GM12878 (cell line): ENCODE data around the gene ZNG1F. TPM values are rescaled to one million over a fixed set of nuclear protein-coding genes. Genes with fewer than 3 reads are reported as not detected.
"Not testable (repeated sequence)": the region's sequence is repeated elsewhere in the genome, so short reads cannot be mapped to it uniquely, and the experiment has no call there.

Experiments
- ATAC-seq: fragments of 200-7000 bp; cut with Tn5 transposase; 3 replicates; pipeline ENCODE4 v1.9.1; 2020; ENCODE audit warnings: mild to moderate bottlenecking, moderate library complexity
- BruUV-seq: library from RNA; stranded (reverse); fragments of 400-500 nt; replicated peaks from 2 replicates; lab custom pipeline; 2021; lab: Mats Ljungman, UMichigan
- CTCF ChIA-PET: fragments of 300-600 bp; sonication (Branson Sonifier 250); formaldehyde crosslinking; extraction: SDS; loops from one replicate; lab custom pipeline; 2021; ENCODE audit warnings: inconsistent platforms; lab: Yijun Ruan, JAX
- POLR2A ChIA-PET: fragments of 350-600 bp; formaldehyde crosslinking; extraction: SDS; loops from one replicate; lab custom pipeline; 2021; ENCODE audit warnings: inconsistent platforms; lab: Charles Lee
- RAD21 ChIA-PET: fragments of 300-600 bp; sonication (Branson Sonifier 250); formaldehyde crosslinking; loops from one replicate; lab custom pipeline; 2023; ENCODE audit warnings: antibody characterized with exemption; ENCODE audit not compliant: unreplicated experiment; lab: Charles Lee
- SMC1A ChIA-PET: fragments of 300-600 bp; sonication (Branson Sonifier 250); formaldehyde crosslinking; loops from one replicate; lab custom pipeline; 2023; ENCODE audit not compliant: unreplicated experiment, uncharacterized antibody; lab: Charles Lee
- DNase-seq: peaks from one replicate; pipeline ENCODE4 v3.0.0-alpha.2; 2011; ENCODE audit warnings: low read depth, low spot score
- FAIRE-seq: peaks from 3 replicates; lab custom pipeline; 2011; peaks lifted over from hg19 to GRCh38; lab: Jason Lieb, UNC
- H2AFZ ChIP-seq: 2 replicates; pipeline ENCODE4 v1.6.0; 2011; ENCODE audit warnings: low read depth, low read length, control low read depth; ENCODE audit not compliant: control insufficient read depth
- H3K27ac ChIP-seq: 2 replicates; pipeline ENCODE4 v1.5.1; 2011; ENCODE audit warnings: control low read depth; ENCODE audit not compliant: control insufficient read depth, insufficient read depth
- H3K27me3 ChIP-seq, 2 experiments: replicated peaks in 1 of 2; 2 replicates each; pipeline versions ENCODE4 v1.6.0 to v1.6.1; 2011; ENCODE audit warnings: low read length in 1 of 2; ENCODE audit not compliant: control insufficient read depth in 2 of 2, insufficient read depth in 2 of 2
- H3K36me3 ChIP-seq, 2 experiments: 2 replicates each; pipeline ENCODE4 v1.5.1; 2011; ENCODE audit warnings: low read length in 1 of 2; ENCODE audit not compliant: control insufficient read depth in 2 of 2, insufficient read depth in 2 of 2
- H3K4me1 ChIP-seq: 2 replicates; pipeline ENCODE4 v1.6.1; 2011; ENCODE audit warnings: mild to moderate bottlenecking, low read length, moderate library complexity, mixed read lengths; ENCODE audit not compliant: control insufficient read depth, insufficient read depth
- H3K4me2 ChIP-seq: 2 replicates; pipeline ENCODE4 v1.6.0; 2011; ENCODE audit warnings: control low read depth; ENCODE audit not compliant: control insufficient read depth, insufficient read depth
- H3K4me3 ChIP-seq: fragments of 200-600 bp; sonication (generic); 2 replicates; pipeline ENCODE4 v1.5.1; 2016
- H3K79me2 ChIP-seq: 2 replicates; pipeline ENCODE4 v1.6.0; 2011; ENCODE audit warnings: low read length; ENCODE audit not compliant: control insufficient read depth, insufficient read depth
- H3K9ac ChIP-seq: 2 replicates; pipeline ENCODE4 v1.8.0; 2011; ENCODE audit warnings: low read length, control low read depth, mixed read lengths; ENCODE audit not compliant: control insufficient read depth, insufficient read depth
- H3K9me3 ChIP-seq: replicated peaks from 3 replicates; pipeline ENCODE4 v1.5.1; 2011; ENCODE audit warnings: mild to moderate bottlenecking, low read length; ENCODE audit not compliant: control insufficient read depth, insufficient read depth
- H4K20me1 ChIP-seq: 2 replicates; pipeline ENCODE4 v1.6.0; 2011; ENCODE audit not compliant: control insufficient read depth, insufficient read depth
- WGBS: methylation state at CpG from one replicate; pipeline ENCODE4 v1.1.6; 2016; ENCODE audit warnings: low lambda C conversion rate; ENCODE audit not compliant: insufficient replicate concordance, insufficient coverage; ENCODE audit errors: missing lambda C conversion rate; 5-methylcytosine and 5-hydroxymethylcytosine counted together
- in situ Hi-C: fragments of 300-500 bp; cut with MboI; formaldehyde crosslinking; loops from 9 replicates; pipeline ENCODE4 v1.14.3; 2018; ENCODE audit warnings: mixed read lengths
- intact Hi-C: fragments of 100-400 bp; cut with micrococcal nuclease; formaldehyde crosslinking; loops from one replicate; pipeline ENCODE4 v1.14.2; 2022; ENCODE audit not compliant: unreplicated experiment
- polyA plus RNA-seq, 11 experiments: library from polyadenylated mRNA; depleted of rRNA in 4 of 11; unstranded in 6 of 11; stranded (reverse) in 5 of 11; fragments of >200 nt; fragmentation: Nextera tagmentation in 4 of 11; fragmentation: Illumina TruSeq in 1 of 11; extraction: Ambion mirVana in 4 of 11; extraction: Trizol in 1 of 11; gene quantifications; 1 replicate in 1 of 11; 2 replicates in 10 of 11; pipeline versions ENCODE4 v1.2.1 to v1.2.3, GENCODE V29; 2011 to 2016; ENCODE audit warnings: inconsistent platforms in 2 of 11, missing spikeins in 2 of 11, low read depth in 1 of 11
- total RNA-seq, 4 experiments: library from RNA; depleted of rRNA in 3 of 4; stranded (reverse); fragments of >200 nt in 3 of 4; fragmentation: Illumina TruSeq in 1 of 4; extraction: Trizol in 1 of 4; gene quantifications; 2 replicates each; pipeline versions ENCODE4 v1.2.1 to v1.2.3, GENCODE V29; 2013 to 2021

Gene ZNG1F
- total and polyA plus RNA-seq, 10 of the 15 experiments (the other 5 are each of a cell fraction or from before 2014, with no cell fraction given): 11.7 to 34.6 (median 17.2) TPM

- H3K9ac ChIP-seq, H3K9me3 ChIP-seq, BruUV-seq, SMC1A ChIA-PET, H3K79me2 ChIP-seq, H4K20me1 ChIP-seq, H3K36me3 ChIP-seq, FAIRE-seq, in situ Hi-C loops, H2AFZ ChIP-seq, RAD21 ChIA-PET, H3K4me2 ChIP-seq, CTCF ChIA-PET, H3K4me1 ChIP-seq, H3K27me3 ChIP-seq, POLR2A ChIA-PET, intact Hi-C loops, H3K27ac ChIP-seq, H3K4me3 ChIP-seq, DNase-seq: not testable (repeated sequence)
- ATAC-seq: peak; percentile 38; the same call in 2 of the 3 replicates
- WGBS: 62% methylated on average over 33 of the region's 52 CpGs
Measured at GRCh38 chr9:41124250-41125108, 64.6 kb downstream of the ZNG1F start.

- CTCF ChIA-PET: not testable (repeated sequence)
Measured at GRCh38 chr9:41123812-41124211, 65.3 kb downstream of the ZNG1F start.

GRCh38 chr9:41123396-41123795, 65.7 kb downstream of the ZNG1F start:
- H3K79me2 ChIP-seq, H3K27ac ChIP-seq, FAIRE-seq, RAD21 ChIA-PET, CTCF ChIA-PET, H3K36me3 ChIP-seq, H2AFZ ChIP-seq, DNase-seq, POLR2A ChIA-PET, H4K20me1 ChIP-seq, H3K9ac ChIP-seq, intact Hi-C loops, H3K9me3 ChIP-seq, SMC1A ChIA-PET, in situ Hi-C loops, BruUV-seq, H3K27me3 ChIP-seq, H3K4me1 ChIP-seq, H3K4me2 ChIP-seq, ATAC-seq, H3K4me3 ChIP-seq: not testable (repeated sequence)
- 31% methylated on average over 8 of the region's 32 CpGs for WGBS

More at GRCh38 chr9:41123812-41124211, 65.3 kb downstream of the ZNG1F start:
- H4K20me1 ChIP-seq, POLR2A ChIA-PET, H3K4me1 ChIP-seq, H3K79me2 ChIP-seq, H3K27ac ChIP-seq, H3K4me2 ChIP-seq, H3K27me3 ChIP-seq, intact Hi-C loops, RAD21 ChIA-PET, DNase-seq, H3K36me3 ChIP-seq, FAIRE-seq, BruUV-seq, in situ Hi-C loops, H3K9ac ChIP-seq, H3K9me3 ChIP-seq, H2AFZ ChIP-seq, H3K4me3 ChIP-seq, SMC1A ChIA-PET: not testable (repeated sequence)
- WGBS: no CpG with 5 or more reads among the region's 33 CpGs
- ATAC-seq: peak; percentile 55
